Panc1 (cell line): ENCODE data around the gene APBB3.

ENCODE experiments used
- CTCF ChIP-seq: fragments of 450-650 bp; IDR thresholded peaks from 2 replicates; pipeline ENCODE4 v1.5.1; 2017; ENCODE audit warnings: mild to moderate bottlenecking
- POLR2AphosphoS5 ChIP-seq: IDR thresholded peaks from 2 replicates; pipeline ENCODE4 v1.6.1; 2012; ENCODE audit warnings: mild to moderate bottlenecking, low read depth, low read length, moderate library complexity
- REST ChIP-seq, 2 experiments: IDR thresholded peaks; 2 replicates each; pipeline ENCODE4 v1.6.1; 2011 to 2012; ENCODE audit warnings: low read depth in 2 of 2, control low read depth in 1 of 2, low read length in 1 of 2, mild to moderate bottlenecking in 1 of 2, moderate library complexity in 1 of 2; ENCODE audit not compliant: insufficient read depth in 1 of 2

GRCh38 chr5:140546851-140547507 lies 17.4 kb downstream of the APBB3 start:
- TF ChIP-seq CTCF, result no peak
- TF ChIP-seq POLR2AphosphoS5, result no peak
- no peak for TF ChIP-seq REST (IDR thresholded peaks at IDR 0.05; ENCODE audit: insufficient read depth in 1 of 2, low read depth in 2 of 2, low read length in 1 of 2)
